GM19468 (cell line): ENCODE data around the gene PTPRN2.
"Not testable (repeated sequence)": the region's sequence is repeated elsewhere in the genome, so short reads cannot be mapped to it uniquely, and the experiment has no call there.

Experiments used
- ATAC-seq: cut with Tn5 transposase; IDR thresholded peaks from one replicate; pipeline ENCODE4 v1.9.1; 2021; ENCODE audit warnings: mild to moderate bottlenecking, moderate library complexity, moderate number of reproducible peaks; ENCODE audit not compliant: unreplicated experiment; ENCODE audit errors: extremely low read depth

Gene PTPRN2

GRCh38 chr7:157952050-157952667 is 635.5 kb downstream of the PTPRN2 start:
- no peak for ATAC-seq

DNA sequence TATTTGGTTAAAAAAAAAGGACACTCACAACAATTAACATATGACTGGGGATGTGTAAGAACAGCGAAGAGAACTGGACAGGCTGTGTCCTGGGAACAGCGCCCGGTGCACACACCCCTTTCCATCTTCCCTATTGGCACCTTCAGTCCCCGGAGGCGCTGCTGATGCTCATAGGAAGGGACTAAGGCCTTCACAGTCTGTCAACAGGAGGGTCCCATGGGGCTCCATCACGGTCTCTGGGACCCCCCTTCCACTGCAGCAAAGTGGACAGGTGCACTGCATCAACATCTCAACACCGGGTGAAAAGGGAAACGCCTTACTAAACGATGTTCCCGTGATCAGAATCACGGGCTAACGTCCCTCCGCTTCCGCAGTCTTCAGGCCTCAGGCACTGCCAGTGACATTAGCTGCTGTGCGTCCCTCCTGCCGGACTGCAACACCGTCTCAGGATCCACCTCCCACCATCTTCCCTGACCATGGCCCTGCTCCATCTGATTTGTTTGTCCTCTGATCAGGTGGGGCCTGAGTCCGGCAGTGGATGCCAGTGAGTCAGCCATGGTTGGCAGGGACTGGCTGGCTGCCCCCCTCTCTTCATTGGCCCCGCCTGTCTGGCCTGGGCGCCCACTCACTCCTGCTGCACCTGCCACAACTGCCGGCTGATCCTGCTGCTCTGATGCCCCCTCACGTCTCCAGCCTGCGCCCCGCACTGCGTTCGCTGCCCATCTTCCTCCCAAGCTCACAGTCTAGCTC is 636.1 kb downstream of the PTPRN2 start:
- ATAC-seq = no peak

DNA sequence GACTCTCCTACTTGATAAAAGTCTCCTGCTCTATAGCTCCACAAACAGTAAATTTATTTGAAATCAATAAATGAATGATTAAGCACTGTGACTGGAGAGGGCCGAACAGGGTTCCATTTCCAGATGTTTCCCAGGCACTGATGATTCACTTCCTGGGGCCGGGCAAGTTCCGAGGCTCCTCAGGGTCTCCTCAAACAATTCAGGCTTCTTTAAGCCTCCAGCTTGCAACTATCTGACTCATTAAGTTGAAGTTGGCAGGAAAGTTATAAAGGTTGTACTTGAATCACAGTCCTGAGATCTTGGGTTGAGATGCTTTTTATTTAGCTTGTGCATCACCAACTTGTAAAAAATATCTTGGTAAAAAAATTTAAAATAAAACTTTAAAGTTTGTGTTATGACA is 637.9 kb downstream of the PTPRN2 start:
- no peak for ATAC-seq

GRCh38 chr7:157947504-157947903 is 640.1 kb downstream of the PTPRN2 start:
- no peak for ATAC-seq

GRCh38 chr7:157946398-157947060 is 641.1 kb downstream of the PTPRN2 start:
- ATAC-seq = no peak

DNA sequence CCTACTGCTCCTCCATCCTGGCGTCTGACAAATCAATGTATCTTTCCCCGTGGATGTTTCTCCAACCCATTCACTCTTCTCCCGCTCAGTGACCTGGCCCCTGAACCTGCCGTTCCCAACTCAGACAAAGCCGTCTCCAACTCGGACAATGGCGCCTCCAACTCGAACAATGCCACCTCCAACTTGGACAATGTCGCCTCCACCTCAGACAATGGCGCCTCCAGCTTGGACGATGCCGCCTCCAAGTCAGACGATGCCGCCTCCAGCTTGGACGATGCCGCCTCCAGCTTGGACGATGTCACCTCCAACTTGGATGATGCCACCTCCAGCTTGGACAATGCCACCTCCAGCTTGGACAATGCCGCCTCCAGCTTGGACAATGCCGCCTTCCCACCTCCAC is 642.2 kb downstream of the PTPRN2 start:
- ATAC-seq = no peak

DNA sequence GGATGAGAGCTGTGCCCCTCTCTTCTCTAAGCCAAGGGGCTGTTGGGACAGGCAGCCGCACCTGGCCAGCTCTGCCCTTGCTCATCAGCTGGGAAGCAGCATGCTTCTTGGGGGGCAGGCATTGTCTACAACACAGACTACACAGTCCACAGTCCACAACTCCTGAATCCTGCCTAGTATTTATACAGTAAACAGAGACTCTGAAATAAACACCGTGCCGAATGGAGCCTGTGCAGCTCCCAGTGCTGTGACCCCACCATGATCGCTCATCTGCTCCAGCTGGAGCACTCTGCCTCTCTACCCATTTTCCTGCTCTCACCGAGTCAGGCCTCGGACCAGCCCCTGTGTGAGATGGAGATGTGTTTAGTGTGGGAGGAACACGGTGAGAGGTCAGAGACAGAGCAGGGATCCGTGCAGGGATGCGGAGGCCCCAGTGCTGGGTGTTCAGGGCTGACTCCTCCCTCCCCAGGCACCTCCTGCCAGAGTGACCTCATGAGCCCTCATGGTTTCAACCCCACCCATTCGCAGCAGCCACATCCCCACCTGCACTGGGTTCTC is 642.8 kb downstream of the PTPRN2 start:
- ATAC-seq = no peak

DNA sequence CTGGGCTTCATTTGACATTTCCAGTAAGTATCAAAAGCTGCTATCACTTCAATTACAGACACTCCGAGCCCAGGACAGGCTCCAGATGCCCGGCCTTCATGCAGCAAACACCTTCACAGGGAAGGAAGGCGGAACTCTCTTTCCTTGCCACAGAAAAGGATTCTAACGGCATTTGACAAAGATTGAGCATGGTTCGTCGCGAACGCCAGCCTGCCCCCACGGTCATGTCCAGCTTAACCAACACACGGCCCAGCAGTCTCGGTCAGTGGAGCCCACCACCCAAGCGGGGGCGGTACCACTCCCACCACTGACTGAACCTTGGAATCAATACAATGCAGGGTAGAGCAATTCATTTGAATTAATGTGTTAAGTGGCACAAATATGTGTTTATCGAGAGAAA is 643.6 kb downstream of the PTPRN2 start:
- no peak for ATAC-seq

DNA sequence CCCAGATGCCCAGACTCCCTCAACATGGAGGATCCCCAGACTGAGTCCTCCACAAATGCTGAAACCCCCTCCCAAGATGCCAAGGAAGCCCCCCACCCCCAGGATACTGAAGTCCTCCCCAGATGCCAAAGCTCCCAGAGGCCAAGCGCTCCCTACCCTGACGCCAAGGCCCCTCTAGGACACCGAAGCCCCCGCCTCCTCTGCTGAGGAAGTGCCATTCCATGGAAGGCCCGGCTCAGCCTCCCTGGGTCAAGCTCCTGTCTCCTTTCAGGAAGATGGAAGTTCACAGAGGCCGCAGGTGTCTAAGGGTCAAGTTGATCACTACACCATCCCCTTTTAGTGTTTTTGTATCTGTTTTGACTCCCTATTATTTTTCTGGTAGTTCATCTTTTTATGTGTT is 644.1 kb downstream of the PTPRN2 start:
- no peak for ATAC-seq

- ATAC-seq = no peak
Measured at GRCh38 chr7:157941210-157941609, 646.4 kb downstream of the PTPRN2 start.

- ATAC-seq = no peak
Measured at GRCh38 chr7:157940497-157940896, 647.1 kb downstream of the PTPRN2 start.

DNA sequence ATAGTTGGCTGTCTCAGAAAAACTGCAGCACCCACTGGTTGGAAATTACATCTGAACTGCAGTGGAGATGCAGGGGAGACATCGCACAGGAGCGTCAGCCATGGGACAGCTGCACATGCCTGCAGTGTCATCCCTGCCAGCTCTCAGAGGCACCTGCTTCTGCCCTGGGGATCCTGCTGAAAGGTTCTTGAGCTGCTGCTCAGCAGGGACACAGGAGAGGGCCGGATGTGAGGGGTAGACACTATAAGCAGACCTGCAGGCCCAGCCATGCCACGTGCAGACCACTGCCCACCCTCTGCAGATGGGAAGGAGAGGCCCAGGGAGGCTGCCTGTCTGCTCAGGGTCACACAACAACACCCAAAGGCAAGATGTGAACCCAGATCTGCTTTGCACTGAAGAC is 649.4 kb downstream of the PTPRN2 start:
- no peak for ATAC-seq

GRCh38 chr7:157937406-157937805 is 650.2 kb downstream of the PTPRN2 start:
- ATAC-seq = no peak

- ATAC-seq = no peak
Measured at GRCh38 chr7:157936976-157937375, 650.6 kb downstream of the PTPRN2 start.

DNA sequence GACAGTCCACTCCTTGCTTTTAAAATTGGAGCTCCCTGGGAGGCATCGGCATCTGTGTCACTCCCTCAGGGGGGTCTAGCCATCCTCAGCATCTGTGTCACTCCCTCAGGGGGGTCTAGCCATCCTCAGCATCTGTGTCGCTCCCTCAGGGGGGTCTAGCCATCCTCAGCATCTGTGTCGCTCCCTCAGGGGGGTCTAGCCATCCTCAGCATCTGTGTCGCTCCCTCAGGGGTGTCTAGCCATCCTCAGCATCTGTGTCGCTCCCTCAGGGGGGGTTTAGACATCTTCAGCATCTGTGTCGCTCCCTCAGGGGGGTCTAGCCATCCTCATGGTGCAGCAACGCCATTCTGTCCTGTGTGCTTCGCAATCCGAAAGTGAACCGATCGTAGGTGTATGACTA is 651.9 kb downstream of the PTPRN2 start:
- not testable (repeated sequence) for ATAC-seq

DNA sequence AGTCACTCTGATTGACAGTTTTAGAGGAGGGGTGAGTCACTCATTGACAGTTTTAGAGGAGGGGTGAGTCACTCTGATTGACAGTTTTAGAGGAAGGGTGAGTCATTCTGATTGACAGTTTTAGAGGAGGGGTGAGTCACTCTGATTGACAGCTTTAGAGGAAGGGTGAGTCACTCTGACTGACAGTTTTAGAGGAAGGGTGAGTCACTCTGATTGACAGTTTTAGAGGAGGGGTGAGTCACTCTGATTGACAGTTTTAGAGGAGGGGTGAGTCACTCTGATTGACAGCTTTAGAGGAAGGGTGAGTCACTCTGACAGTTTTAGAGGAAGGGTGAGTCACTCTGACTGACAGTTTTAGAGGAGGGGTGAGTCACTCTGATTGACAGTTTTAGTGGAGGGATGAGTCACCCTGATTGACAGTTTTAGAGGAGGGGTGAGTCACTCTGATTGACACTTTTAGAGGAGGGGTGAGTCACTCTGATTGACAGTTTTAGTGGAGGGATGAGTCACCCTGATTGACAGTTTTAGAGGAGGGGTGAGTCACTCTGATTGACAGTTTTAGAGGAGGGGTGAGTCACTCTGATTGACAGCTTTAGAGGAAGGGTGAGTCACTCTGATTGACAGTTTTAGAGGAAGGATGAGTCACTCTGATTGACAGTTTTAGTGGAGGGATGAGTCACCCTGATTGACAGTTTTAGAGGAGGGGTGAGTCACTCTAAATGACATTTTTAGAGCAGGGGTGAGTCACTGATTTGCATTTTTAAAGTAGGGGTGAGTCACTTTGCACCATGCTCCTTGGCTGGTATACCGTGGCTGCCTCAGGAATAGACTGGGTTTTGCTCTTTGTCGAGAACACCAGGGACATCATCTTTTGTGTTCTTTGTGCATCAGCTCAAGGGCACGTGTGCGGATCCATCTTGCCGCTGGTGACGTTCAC is 654.1 kb downstream of the PTPRN2 start:
- ATAC-seq = not testable (repeated sequence)

GRCh38 chr7:157932498-157933218 is 655.0 kb downstream of the PTPRN2 start:
- no peak for ATAC-seq

DNA sequence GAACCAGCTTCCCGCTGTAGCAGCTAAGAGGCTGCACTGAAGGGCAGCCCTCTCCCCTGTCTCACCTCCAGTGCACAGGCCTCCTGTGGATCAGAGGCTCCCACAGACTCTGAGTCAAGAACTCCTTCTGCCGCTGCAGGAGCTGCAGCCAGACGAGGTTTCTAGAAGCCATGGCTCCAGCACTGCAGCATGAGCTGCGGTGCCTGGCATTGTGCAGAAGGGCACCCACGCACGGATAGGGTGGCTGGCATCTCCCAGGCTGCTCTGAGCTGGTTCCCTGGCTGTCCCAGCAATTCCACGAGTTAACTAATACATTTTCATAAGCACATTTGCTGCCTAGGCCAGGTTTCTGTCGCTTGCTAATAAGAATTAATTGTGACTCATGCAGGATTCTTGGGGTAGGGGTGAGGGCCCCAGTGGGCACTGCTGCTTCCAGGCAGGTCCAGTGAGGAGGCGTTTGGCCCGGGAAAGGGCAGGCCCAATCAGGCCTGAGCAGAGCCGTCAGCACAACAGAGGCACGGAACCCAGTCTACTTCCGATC is 656.6 kb downstream of the PTPRN2 start:
- no peak for ATAC-seq

DNA sequence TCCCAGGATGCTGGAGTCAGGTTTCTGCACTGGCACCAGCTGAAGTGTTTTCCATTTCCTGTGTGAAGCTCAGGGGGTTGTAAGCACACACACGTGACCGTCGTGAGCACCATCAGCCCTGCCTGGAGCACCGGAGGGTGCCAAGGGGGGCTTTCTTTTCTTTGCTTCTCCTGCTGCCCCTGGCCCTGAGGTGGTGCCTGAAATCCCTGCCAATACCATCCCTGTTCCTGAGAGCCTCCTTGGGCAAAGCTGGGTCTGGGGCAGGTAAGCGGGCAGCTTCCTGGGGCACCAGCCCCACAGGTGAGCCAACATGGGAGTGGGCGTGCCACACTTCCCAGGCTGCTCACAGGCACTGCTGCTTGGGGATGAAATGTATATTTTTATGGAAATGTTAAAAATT is 657.2 kb downstream of the PTPRN2 start:
- ATAC-seq = no peak
